Endodermal cell (in vitro differentiated cells): ENCODE data around the gene TAGLN2. TPM values are rescaled to one million over a fixed set of nuclear protein-coding genes. Genes with fewer than 3 reads are reported as not detected.

Source experiments
- DNase-seq: peaks from one replicate; pipeline ENCODE4 v3.0.0-alpha.2; 2017
- H3K27ac ChIP-seq: 2 replicates; pipeline ENCODE4 v1.5.1; 2013; ENCODE audit warnings: mild to moderate bottlenecking, low read depth, low read length, moderate library complexity
- H3K27me3 ChIP-seq: 2 replicates; pipeline ENCODE4 v1.6.1; 2013; ENCODE audit warnings: mild to moderate bottlenecking, low read length, moderate library complexity; ENCODE audit not compliant: insufficient read depth, control insufficient read depth, poor library complexity, severe bottlenecking
- H3K36me3 ChIP-seq: 2 replicates; pipeline ENCODE4 v1.7.0; 2013; ENCODE audit warnings: mild to moderate bottlenecking, low read length, moderate library complexity; ENCODE audit not compliant: control insufficient read depth, insufficient read depth
- H3K4me1 ChIP-seq: one replicate; pipeline ENCODE4 v1.7.0; 2013; ENCODE audit warnings: low read length; ENCODE audit not compliant: control insufficient read depth, insufficient read depth
- H3K4me3 ChIP-seq: 2 replicates; pipeline ENCODE4 v1.5.1; 2013; ENCODE audit warnings: mild to moderate bottlenecking, low read length, moderate library complexity
- H3K9ac ChIP-seq: 2 replicates; pipeline ENCODE4 v1.6.1; 2013; ENCODE audit warnings: mild to moderate bottlenecking, low read length, moderate library complexity; ENCODE audit not compliant: poor library complexity, severe bottlenecking; ENCODE audit errors: extremely low read depth
- H3K9me3 ChIP-seq: 2 replicates; pipeline ENCODE4 v1.6.1; 2013; ENCODE audit warnings: mild to moderate bottlenecking, low read length, moderate library complexity; ENCODE audit not compliant: control insufficient read depth
- H3K27ac Mint-ChIP-seq: 2 replicates; pipeline ENCODE4 v1.8.0; 2020; ENCODE audit warnings: mixed read lengths
- H3K27me3 Mint-ChIP-seq: 2 replicates; pipeline ENCODE4 v1.8.0; 2021; ENCODE audit warnings: mild to moderate bottlenecking, mixed read lengths; ENCODE audit not compliant: insufficient read depth
- H3K36me3 Mint-ChIP-seq: 2 replicates; pipeline ENCODE4 v1.8.0; 2020; ENCODE audit warnings: low read depth, mixed read lengths
- H3K4me1 Mint-ChIP-seq: 2 replicates; pipeline ENCODE4 v1.8.0; 2020; ENCODE audit warnings: mixed read lengths
- H3K4me3 Mint-ChIP-seq: 2 replicates; pipeline ENCODE4 v1.8.0; 2020; ENCODE audit warnings: mild to moderate bottlenecking, moderate library complexity, mixed read lengths
- H3K9me3 Mint-ChIP-seq: 2 replicates; pipeline ENCODE4 v1.8.0; 2020; ENCODE audit warnings: mild to moderate bottlenecking, mixed read lengths
- WGBS, 2 experiments: methylation state at CpG; one replicate each; pipeline versions ENCODE4 v1.1.5 to v1.1.7; 2013; ENCODE audit warnings: missing lambda C conversion rate in 2 of 2, mixed read lengths in 1 of 2; ENCODE audit not compliant: insufficient coverage in 1 of 2, insufficient read length in 1 of 2; 5-methylcytosine and 5-hydroxymethylcytosine counted together
- total RNA-seq, 2 donors: library from RNA; stranded (reverse); fragmentation: NEBNext Ultra II Directional in 1 of 2; extraction: Animal tissue kit (Norgen Biotek cat#: 25700) in 1 of 2; gene quantifications; 2 replicates in 1 of 2; 3 replicates in 1 of 2; pipeline ENCODE4 v1.2.1, GENCODE V29; 2021
- TF ChIP-seq, protein P1 (sequence below): fragments of 200-600 bp; sonication (generic); conservative IDR thresholded peaks from 2 replicates; pipeline ENCODE4 v1.5.0; 2021; ENCODE audit warnings: antibody characterized with exemption, mild to moderate bottlenecking

TAGLN2 gene
- total RNA-seq, 2 donors from 2014 or later: 136 to 221 TPM

DNA sequence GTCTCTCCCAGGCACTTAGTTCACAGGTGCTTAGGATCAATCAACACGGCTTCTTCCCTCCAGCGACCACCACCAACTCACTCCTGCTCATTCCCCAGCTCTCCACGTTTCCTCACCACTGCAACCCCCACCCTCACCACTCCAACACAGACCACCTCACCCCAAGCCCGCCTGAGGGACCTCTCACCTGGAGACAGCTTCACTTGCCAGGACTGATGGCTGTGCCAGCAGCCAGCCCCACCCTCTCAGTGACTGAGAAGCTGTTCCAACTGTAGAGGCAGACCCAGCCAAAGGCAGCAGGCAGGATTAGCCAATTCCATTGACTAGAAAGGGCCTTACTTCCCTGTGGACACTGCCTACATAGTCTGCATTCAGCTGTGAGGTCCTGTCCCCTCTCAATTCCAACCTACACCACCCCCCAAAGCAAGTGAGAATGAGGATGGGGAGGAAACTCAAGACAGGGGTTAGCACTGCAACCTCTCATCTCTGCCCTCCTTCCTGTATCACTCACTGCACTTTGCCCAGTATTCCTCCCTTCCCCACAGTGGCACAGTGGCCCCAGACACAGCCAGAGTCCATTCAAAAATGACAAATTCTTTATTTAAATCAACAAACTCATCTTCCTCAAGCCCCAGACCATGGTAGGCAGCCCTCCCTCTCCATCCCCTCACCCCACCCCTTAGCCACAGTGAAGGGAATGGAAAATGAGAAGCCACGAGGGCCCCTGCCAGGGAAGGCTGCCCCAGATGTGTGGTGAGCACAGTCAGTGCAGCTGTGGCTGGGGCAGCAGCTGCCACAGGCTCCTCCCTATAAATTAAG, 7.6 kb downstream of the TAGLN2 start:
- Histone ChIP-seq H3K4me3 (no peak overlapping the region), H3K27ac (no peak overlapping the region), H3K9me3 (no peaks in the 10 kb centered on the region), H3K36me3 (peaks cover 51% of the 10 kb centered on the region), H3K27me3 (no peaks in the 10 kb centered on the region), H3K4me1 (peaks cover 35% of the 10 kb centered on the region), H3K9ac (no peak overlapping the region)
- H3K4me3 Mint-ChIP-seq: no peak overlapping the region
- H3K27ac Mint-ChIP-seq: peak overlapping the region; percentile 88
- H3K36me3 Mint-ChIP-seq: peaks cover 33% of the 10 kb centered on the region
- no peaks in the 10 kb centered on the region for H3K9me3 Mint-ChIP-seq
- H3K4me1 Mint-ChIP-seq: peaks cover 70% of the 10 kb centered on the region
- DNase-seq: peak; percentile 72
- 91 to 93% methylated on average over 3 to 5 of the region's 5 CpGs for WGBS, 2 experiments
- TF ChIP-seq, protein P1, sequence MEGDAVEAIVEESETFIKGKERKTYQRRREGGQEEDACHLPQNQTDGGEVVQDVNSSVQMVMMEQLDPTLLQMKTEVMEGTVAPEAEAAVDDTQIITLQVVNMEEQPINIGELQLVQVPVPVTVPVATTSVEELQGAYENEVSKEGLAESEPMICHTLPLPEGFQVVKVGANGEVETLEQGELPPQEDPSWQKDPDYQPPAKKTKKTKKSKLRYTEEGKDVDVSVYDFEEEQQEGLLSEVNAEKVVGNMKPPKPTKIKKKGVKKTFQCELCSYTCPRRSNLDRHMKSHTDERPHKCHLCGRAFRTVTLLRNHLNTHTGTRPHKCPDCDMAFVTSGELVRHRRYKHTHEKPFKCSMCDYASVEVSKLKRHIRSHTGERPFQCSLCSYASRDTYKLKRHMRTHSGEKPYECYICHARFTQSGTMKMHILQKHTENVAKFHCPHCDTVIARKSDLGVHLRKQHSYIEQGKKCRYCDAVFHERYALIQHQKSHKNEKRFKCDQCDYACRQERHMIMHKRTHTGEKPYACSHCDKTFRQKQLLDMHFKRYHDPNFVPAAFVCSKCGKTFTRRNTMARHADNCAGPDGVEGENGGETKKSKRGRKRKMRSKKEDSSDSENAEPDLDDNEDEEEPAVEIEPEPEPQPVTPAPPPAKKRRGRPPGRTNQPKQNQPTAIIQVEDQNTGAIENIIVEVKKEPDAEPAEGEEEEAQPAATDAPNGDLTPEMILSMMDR: no peak
- no peaks in the 10 kb centered on the region for H3K27me3 Mint-ChIP-seq

DNA sequence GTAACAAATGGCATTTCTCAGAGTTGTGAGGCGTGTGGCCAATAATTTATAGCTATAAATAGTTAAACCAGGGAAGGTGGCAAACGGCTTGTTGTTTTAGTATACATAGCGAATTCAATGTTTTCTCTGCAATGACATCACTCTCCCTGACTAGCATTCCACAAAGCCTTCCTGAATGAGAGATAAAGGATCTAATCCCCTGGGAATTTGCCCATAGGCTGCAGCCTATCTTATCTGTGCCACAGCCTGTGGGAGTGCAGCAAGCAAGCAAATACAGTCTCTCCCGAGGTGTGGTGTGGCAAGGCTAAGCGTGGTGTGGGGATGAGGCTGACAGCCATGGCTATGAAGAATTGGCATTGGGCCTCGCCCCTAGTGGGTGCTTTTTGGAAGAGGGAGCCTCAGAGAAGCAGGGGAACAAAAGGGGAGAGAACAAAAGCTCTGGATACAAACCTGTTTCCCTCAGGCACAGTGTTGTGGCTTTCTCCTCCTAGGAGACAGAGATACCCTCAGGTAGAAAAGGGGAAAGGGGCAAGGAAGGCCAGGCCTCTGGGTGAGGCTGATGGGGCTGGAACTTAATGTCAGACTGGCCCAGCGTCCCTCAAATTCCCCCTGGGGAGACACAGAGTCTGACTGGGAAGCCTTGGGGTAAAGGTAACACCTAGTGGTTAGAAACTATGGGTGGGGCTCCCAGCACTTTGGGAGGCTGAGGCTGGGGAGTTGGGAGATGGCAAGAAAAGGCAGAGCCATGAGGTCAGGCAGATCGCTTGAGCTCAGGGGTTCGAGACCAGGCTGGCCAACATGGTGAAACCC, 8.9 kb downstream of the TAGLN2 start:
- Histone ChIP-seq H3K36me3 (peaks cover 51% of the 10 kb centered on the region), H3K9ac (peak overlapping the region; percentile 55), H3K27me3 (no peaks in the 10 kb centered on the region), H3K27ac (peak overlapping the region; percentile 27), H3K4me1 (peaks cover 28% of the 10 kb centered on the region), H3K4me3 (peak overlapping the region; percentile 32), H3K9me3 (no peaks in the 10 kb centered on the region)
- WGBS, 2 experiments: 44 to 76% methylated on average over 5 to 9 of the region's 9 CpGs
- TF ChIP-seq, protein P1: no peak
- H3K27ac Mint-ChIP-seq: peak overlapping the region; percentile 98
- peak; percentile 90 for DNase-seq
- H3K27me3 Mint-ChIP-seq: no peaks in the 10 kb centered on the region
- no peaks in the 10 kb centered on the region for H3K9me3 Mint-ChIP-seq
- H3K36me3 Mint-ChIP-seq: peaks cover 33% of the 10 kb centered on the region
- H3K4me1 Mint-ChIP-seq: peaks cover 67% of the 10 kb centered on the region
- H3K4me3 Mint-ChIP-seq: peak overlapping the region; percentile 15

DNA sequence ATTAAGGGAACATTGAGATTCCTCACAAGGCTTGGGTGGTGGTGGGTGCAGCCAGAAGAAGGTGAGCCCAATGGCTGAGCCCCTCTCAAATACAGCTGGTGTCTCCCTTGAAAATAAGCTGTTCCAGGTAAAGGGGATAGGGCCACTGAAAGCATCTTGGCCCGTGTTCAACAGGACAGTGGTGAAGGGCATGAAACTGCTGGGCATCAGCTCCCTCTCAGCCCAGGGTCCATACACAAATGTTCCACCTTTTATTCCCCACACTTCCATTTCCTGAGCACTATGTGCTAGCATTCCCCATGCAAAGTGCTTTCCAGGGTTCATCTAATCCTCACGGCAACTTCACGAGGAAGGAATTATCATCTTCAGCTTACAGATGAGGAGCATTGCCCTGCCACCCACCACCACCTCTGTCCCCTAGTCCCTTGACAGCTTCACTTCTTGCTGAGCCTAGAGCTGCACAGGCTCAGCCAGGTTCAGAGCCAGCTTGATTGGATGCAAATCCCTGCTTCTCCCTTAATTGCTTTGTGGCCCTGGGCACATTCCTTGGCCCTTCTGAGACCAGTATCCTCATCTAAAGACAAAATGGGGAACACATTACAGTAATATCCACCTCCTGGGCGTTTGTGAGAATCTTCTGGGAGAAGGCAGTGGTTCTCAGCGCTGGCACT, 9.6 kb downstream of the TAGLN2 start:
- peak overlapping the region; percentile 32 for H3K4me3 ChIP-seq
- Mint-ChIP-seq H3K4me1 (peaks cover 69% of the 10 kb centered on the region), H3K4me3 (peak overlapping the region; percentile 15), H3K27me3 (no peaks in the 10 kb centered on the region), H3K36me3 (peaks cover 32% of the 10 kb centered on the region), H3K9me3 (no peaks in the 10 kb centered on the region), H3K27ac (peak overlapping the region; percentile 98)
- TF ChIP-seq, protein P1: no peak
- H3K9ac ChIP-seq: peak overlapping the region; percentile 55
- peaks cover 45% of the 10 kb centered on the region for H3K36me3 ChIP-seq
- H3K27ac ChIP-seq: no peak overlapping the region
- no peaks in the 10 kb centered on the region for H3K27me3 ChIP-seq
- peaks cover 34% of the 10 kb centered on the region for H3K4me1 ChIP-seq
- peak; percentile 72 for DNase-seq
- no peaks in the 10 kb centered on the region for H3K9me3 ChIP-seq
- 60 to 70% methylated on average over 2 to 5 of the region's 5 CpGs for WGBS, 2 experiments
